ENCODE measurements around the gene ZNF618. TPM values are rescaled to one million over a fixed set of nuclear protein-coding genes. Genes with fewer than 3 reads are reported as not detected.
A peak's percentile ranks its signal among the peaks of the same experiment; 100 is the strongest.

ZNF618 gene
- total RNA-seq, 4 donors from 2014 or later: 0.26 to 1.2 (median 1.0) TPM

GRCh38 chr9:114098021-114098935 is 222.2 kb downstream of the ZNF618 start:
- DNase-seq: no peak
- in situ Hi-C loops (cut with MboI; ENCODE audit: low sequenced_read_pairs in 4 of 4): no loop called here
- peaks cover 0 to 6% of the 10 kb centered on the region in 2 donors for H3K4me1 ChIP-seq

GRCh38 chr9:114098936-114099668 is 223.0 kb downstream of the ZNF618 start, which contains the start of gene KIF12:
Gene KIF12, minus strand, starts transcription at chr9:114099292. Its CDS starts 16 bp downstream, at chr9:114099276.
- no peak for DNase-seq
- ATAC-seq: no peak
- H3K4me3 ChIP-seq: peak within 1 kb of the TSS; percentile 24 to 56 (median 50)
- H3K9me3 ChIP-seq: no peaks in the 10 kb centered on the region
- TF ChIP-seq POLR2A (IDR thresholded peaks at IDR 0.05) (no peak), CTCF (IDR thresholded peaks at IDR 0.05 in 4 of 5, conservative IDR thresholded peaks at IDR 0.05 in 1 of 5) (no peak)
- in situ Hi-C loops (cut with MboI; ENCODE audit: low sequenced_read_pairs in 4 of 4): no loop called here
- H3K27me3 ChIP-seq: peaks cover 11 to 20% (median 17%) of the 10 kb centered on the region in 3 donors
- H3K4me1 ChIP-seq: peaks cover 0 to 6% of the 10 kb centered on the region in 2 donors
- intact Hi-C loops (cut with DNase I; ENCODE audit: low total_unique reads): no loop called here
- no peaks in the 10 kb centered on the region for H3K36me3 ChIP-seq
- no peak within 1 kb of the TSS for H3K27ac ChIP-seq

More at GRCh38 chr9:114098021-114098935, 222.2 kb downstream of the ZNF618 start:
- no peaks in the 10 kb centered on the region for H3K9me3 ChIP-seq
- H3K4me3 ChIP-seq: peak overlapping the region; percentile 24 to 56 (median 50)
- no peak for TF ChIP-seq CTCF (IDR thresholded peaks at IDR 0.05 in 4 of 5, conservative IDR thresholded peaks at IDR 0.05 in 1 of 5)
- TF ChIP-seq POLR2A (IDR thresholded peaks at IDR 0.05): no peak
- H3K36me3 ChIP-seq: no peaks in the 10 kb centered on the region
- no peak overlapping the region for H3K27ac ChIP-seq
- intact Hi-C loops (cut with DNase I; ENCODE audit: low total_unique reads): no loop called here
- H3K27me3 ChIP-seq: peaks cover 11 to 20% (median 17%) of the 10 kb centered on the region in 3 donors
- ATAC-seq: peak; percentile 44 to 88

GRCh38 chr9:114099669-114100270 is 223.7 kb downstream of the ZNF618 start:
- no peak for ATAC-seq

More at GRCh38 chr9:114099669-114100270, 223.7 kb downstream of the ZNF618 start:
- Histone ChIP-seq H3K27ac (no peak overlapping the region), H3K4me1 (peaks cover 0 to 6% of the 10 kb centered on the region in 2 donors), H3K27me3 (peaks cover 11 to 20% (median 17%) of the 10 kb centered on the region in 3 donors), H3K9me3 (no peaks in the 10 kb centered on the region), H3K4me3 (no peak overlapping the region), H3K36me3 (no peaks in the 10 kb centered on the region)
- no peak for DNase-seq
- in situ Hi-C loops (cut with MboI; ENCODE audit: low sequenced_read_pairs in 4 of 4) (loop anchor here in 1 of 4 donors (5.0 kb wide), 1 partner anchor 188 kb away; no protein-coding TSS in a partner anchor), intact Hi-C loops (cut with DNase I; ENCODE audit: low total_unique reads) (no loop called here)
- no peak for TF ChIP-seq CTCF (IDR thresholded peaks at IDR 0.05 in 4 of 5, conservative IDR thresholded peaks at IDR 0.05 in 1 of 5)
- no peak for TF ChIP-seq POLR2A (IDR thresholded peaks at IDR 0.05)
